AG04450 (cell line): ENCODE results near the gene CABYR. TPM values are rescaled to one million over a fixed set of nuclear protein-coding genes. Genes with fewer than 3 reads are reported as not detected.

Experiments used
- CTCF ChIA-PET: fragments of 300-600, 350-600 bp; formaldehyde crosslinking; extraction: SDS; loops from one replicate; lab custom pipeline; 2022; ENCODE audit warnings: antibody characterized with exemption, inconsistent platforms; lab: Charles Lee
- POLR2A ChIA-PET: fragments of 350-600 bp; formaldehyde crosslinking; extraction: SDS; loops from one replicate; lab custom pipeline; 2021; ENCODE audit warnings: antibody characterized with exemption, inconsistent platforms; lab: Yijun Ruan, JAX
- DNase-seq: peaks from one replicate; pipeline ENCODE4 v3.0.0-alpha.2; 2011; ENCODE audit warnings: low read depth, low spot score
- H3K27ac ChIP-seq: one replicate; pipeline ENCODE4 v1.5.1; 2012; ENCODE audit warnings: low read depth, low read length, control low read depth
- H3K27me3 ChIP-seq: one replicate; pipeline ENCODE4 v1.6.0; 2012; ENCODE audit warnings: low read length; ENCODE audit not compliant: control insufficient read depth, insufficient read depth
- H3K4me3 ChIP-seq: 2 replicates; pipeline ENCODE4 v1.5.1; 2011; ENCODE audit warnings: mild to moderate bottlenecking, low read depth, low read length, control low read depth
- H3K9me3 ChIP-seq: 2 replicates; pipeline ENCODE4 v1.5.1; 2012; ENCODE audit warnings: low read length; ENCODE audit not compliant: control insufficient read depth, insufficient read depth
- polyA plus RNA-seq: library from polyadenylated mRNA; depleted of rRNA; stranded (reverse); fragments of >200 nt; gene quantifications from 2 replicates; pipeline ENCODE4 v1.2.3, GENCODE V29; 2011
- TF ChIP-seq, protein P1 (sequence below): IDR thresholded peaks from 2 replicates; pipeline ENCODE4 v1.5.1; 2011; ENCODE audit warnings: low read depth, low read length, control low read depth, inconsistent platforms

CABYR gene
- polyA plus RNA-seq, 1 experiment = 11.8 TPM

DNA sequence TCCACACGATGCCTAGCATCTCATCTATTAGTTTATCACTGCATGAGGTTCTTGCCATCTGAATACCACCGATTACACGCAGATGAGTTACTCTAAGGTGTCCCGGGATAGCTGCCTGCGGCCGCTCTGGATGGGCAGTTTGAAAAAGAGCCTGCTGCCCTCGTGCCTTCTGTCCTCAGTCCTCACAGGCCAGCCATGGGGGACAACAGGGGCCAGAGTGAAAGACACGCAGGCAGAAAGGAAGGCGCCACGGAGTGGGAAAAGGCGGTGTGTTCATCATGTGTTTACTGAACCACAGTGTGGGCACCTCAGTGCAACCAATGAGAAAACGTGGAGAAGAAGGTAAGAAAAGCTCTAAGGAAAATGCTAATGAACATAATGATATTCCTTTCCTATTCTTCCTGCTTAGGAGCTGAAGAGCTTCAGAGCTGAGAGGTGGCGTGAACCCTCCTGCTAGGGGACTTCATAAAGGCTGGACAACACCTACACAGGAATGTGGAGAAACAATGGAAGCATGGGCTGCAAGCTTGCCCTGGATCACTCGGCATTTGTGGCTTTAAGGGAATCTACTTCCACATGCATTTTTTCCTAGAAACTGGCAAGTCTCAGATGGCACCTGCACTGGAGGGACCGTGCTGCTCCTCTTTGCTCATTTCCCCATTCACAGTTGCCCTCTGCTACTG lies 50.9 kb downstream of the CABYR start:
- no peaks in the 10 kb centered on the region for H3K9me3 ChIP-seq
- TF ChIP-seq, protein P1, sequence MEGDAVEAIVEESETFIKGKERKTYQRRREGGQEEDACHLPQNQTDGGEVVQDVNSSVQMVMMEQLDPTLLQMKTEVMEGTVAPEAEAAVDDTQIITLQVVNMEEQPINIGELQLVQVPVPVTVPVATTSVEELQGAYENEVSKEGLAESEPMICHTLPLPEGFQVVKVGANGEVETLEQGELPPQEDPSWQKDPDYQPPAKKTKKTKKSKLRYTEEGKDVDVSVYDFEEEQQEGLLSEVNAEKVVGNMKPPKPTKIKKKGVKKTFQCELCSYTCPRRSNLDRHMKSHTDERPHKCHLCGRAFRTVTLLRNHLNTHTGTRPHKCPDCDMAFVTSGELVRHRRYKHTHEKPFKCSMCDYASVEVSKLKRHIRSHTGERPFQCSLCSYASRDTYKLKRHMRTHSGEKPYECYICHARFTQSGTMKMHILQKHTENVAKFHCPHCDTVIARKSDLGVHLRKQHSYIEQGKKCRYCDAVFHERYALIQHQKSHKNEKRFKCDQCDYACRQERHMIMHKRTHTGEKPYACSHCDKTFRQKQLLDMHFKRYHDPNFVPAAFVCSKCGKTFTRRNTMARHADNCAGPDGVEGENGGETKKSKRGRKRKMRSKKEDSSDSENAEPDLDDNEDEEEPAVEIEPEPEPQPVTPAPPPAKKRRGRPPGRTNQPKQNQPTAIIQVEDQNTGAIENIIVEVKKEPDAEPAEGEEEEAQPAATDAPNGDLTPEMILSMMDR = no peak
- ChIA-PET CTCF (interaction anchor here (1.5 to 5.9 kb wide), 2 partner anchors 13 to 298 kb away, joined by 4 to 57 read pairs; no protein-coding TSS in a partner anchor), POLR2A (interaction anchor here (1.4 kb wide), 1 partner anchor 51 kb away, joined by 8 read pairs; the partner anchor contains the start of gene CABYR)
- H3K4me3 ChIP-seq = no peak overlapping the region
- no peak for DNase-seq
- H3K27me3 ChIP-seq = no peaks in the 10 kb centered on the region
- no peak overlapping the region for H3K27ac ChIP-seq

DNA sequence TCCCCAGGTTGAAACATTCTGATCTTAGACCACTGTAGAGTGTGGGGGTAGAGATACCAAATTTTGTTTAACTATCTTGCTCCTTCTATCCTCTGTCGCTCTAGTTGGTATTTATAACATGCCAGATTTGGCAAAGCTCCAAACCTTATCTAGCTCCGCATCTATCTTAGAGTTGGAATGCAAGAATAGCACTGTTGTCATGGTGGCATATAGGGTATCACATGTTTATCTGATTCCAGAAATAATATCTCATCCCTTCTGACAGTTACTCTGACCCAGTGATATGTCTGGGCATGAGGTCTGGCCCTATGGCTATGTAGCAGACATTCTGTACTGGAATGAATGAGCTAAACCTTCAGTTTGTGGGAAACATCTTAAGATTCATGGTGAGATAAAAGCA lies 51.7 kb downstream of the CABYR start:
- no peak for DNase-seq
- Histone ChIP-seq H3K27me3 (no peaks in the 10 kb centered on the region), H3K27ac (no peak overlapping the region), H3K9me3 (no peaks in the 10 kb centered on the region), H3K4me3 (no peak overlapping the region)
- TF ChIP-seq, protein P1 = no peak
- CTCF ChIA-PET = interaction anchor here (1.5 to 5.9 kb wide), 2 partner anchors 14 to 297 kb away, joined by 4 to 57 read pairs; no protein-coding TSS in a partner anchor
- POLR2A ChIA-PET = no interaction called here

DNA sequence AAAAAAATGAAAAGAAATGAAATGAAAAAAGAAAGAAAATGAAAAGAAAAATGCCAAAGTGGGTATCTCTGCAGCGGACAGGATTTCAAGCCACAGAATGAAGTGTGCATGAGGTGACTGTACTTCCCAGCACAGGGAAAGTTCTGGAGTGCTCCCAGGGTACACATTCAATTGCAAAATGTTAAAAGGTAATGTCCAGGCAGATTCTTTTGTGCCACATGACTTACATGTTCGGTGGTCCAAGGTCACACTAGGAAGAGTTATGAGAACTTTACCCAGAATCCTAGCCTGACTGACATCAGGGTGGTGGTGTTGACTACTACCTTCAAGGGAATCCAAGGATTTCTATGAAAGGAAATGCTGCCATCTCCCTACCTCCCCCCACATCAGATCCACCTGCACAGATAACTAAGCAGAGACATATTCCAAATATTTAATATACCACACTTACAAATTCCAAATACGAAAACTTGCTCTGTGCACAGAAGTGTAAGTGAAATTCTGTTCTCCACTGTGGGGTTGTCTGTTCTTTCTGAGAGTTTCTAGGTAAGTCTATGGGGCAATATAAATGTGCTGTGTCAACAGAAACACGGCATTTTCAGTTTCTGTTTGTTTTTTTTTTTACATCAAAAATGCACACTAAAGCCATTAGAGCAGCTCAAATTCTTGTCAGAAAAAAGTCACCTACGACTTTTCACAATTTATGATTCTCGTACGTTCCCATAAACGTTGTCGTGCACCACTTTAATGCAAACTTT lies 56.6 kb downstream of the CABYR start:
- Histone ChIP-seq H3K4me3 (no peak overlapping the region), H3K9me3 (no peaks in the 10 kb centered on the region), H3K27ac (no peak overlapping the region), H3K27me3 (no peaks in the 10 kb centered on the region)
- CTCF ChIA-PET = interaction anchor here (0.8 kb wide), 1 partner anchor 376 kb away, joined by 3 read pairs; no protein-coding TSS in a partner anchor
- POLR2A ChIA-PET = no interaction called here
- DNase-seq = no peak
- TF ChIP-seq, protein P1 = no peak

DNA sequence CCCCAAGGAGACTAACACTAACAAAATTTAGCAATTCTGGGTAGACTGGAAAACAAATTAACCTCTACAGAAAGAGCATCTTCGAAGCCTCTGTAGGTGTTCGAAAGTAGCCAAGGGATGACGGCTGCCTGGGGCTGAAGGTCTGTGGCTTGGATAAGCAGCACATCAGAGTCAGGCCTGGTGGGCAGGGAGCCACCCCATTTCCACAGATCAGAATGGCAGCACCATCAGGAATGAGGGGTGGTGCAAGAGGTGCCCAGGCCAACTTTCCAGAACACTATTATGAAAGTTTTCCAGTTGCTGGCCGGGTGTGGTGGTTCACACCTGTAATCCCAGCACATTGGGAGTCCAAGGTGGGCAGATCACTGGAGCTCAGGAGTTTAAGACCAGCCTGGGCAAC lies 57.9 kb downstream of the CABYR start:
- Histone ChIP-seq H3K9me3 (no peaks in the 10 kb centered on the region), H3K4me3 (no peak overlapping the region), H3K27me3 (no peaks in the 10 kb centered on the region), H3K27ac (no peak overlapping the region)
- CTCF ChIA-PET = interaction anchor here (0.8 kb wide), 1 partner anchor 375 kb away, joined by 3 read pairs; no protein-coding TSS in a partner anchor
- POLR2A ChIA-PET = no interaction called here
- DNase-seq = no peak
- TF ChIP-seq, protein P1 = no peak

DNA sequence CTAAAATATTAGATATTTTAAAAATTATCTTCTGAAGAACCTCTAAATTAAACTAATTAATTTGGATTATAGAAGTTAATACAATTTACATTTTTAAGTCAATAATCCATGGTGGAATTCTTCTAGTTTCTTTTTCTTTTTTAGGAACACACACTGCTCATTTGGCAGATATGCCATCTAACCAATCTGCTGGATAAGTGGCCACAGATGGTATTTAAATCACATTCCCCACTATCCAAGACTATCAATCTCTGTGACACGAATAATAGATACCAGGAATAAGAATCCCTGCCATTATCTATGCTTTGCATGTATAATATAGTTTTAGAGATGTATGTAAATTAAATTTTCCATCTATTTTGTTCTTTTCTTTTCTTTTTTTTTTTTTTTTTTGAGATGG lies 58.5 kb downstream of the CABYR start:
- ChIA-PET POLR2A (no interaction called here), CTCF (no interaction called here)
- DNase-seq = no peak
- TF ChIP-seq, protein P1 = no peak
- Histone ChIP-seq H3K9me3 (no peaks in the 10 kb centered on the region), H3K4me3 (no peak overlapping the region), H3K27ac (no peak overlapping the region), H3K27me3 (no peaks in the 10 kb centered on the region)
